ENCODE data around the gene C1orf74. TPM values are rescaled to one million over a fixed set of nuclear protein-coding genes. Genes with fewer than 3 reads are reported as not detected.

Gene C1orf74
- polyA plus RNA-seq, 1 of the 3 experiments (the other 2 are of a cell fraction), result 1.5 TPM

GRCh38 chr1:209767096-209767495 lies 17.3 kb downstream of the C1orf74 start (continued):
- TF ChIP-seq REST (IDR thresholded peaks at IDR 0.05; ENCODE audit: low read depth, low read length) (no peak), SIN3A (IDR thresholded peaks at IDR 0.05; ENCODE audit: borderline replicate concordance, low read depth, low read length) (no peak)

- Histone ChIP-seq H3K9me3 (no peaks in the 10 kb centered on the region), H3K4me3 (ENCODE audit: low read depth in 2 of 2, low read length in 1 of 2) (no peak overlapping the region), H3K27ac (ENCODE audit: low read depth in 2 of 2, low read length in 1 of 2) (no peak overlapping the region), H3K4me2 (no peak overlapping the region), H3K9me2 (no peaks in the 10 kb centered on the region), H3K27me3 (ENCODE audit: insufficient read depth) (no peaks in the 10 kb centered on the region), H3K4me1 (ENCODE audit: control insufficient read depth in 1 of 2, insufficient read depth in 2 of 2, low read depth in 1 of 2, low read length in 1 of 2) (peaks cover 8 to 37% of the 10 kb centered on the region in 2 experiments), H3F3A (replicated peaks; ENCODE audit: insufficient read depth) (peaks cover 29% of the 10 kb centered on the region), H3K79me2 (ENCODE audit: insufficient read depth) (no peaks in the 10 kb centered on the region), H3K36me3 (replicated peaks in 1 of 2; ENCODE audit: control insufficient read depth in 1 of 2, insufficient read depth in 2 of 2, low read length in 1 of 2) (no peaks in the 10 kb centered on the region), H4K20me1 (ENCODE audit: insufficient read depth) (no peaks in the 10 kb centered on the region), H2AFZ (ENCODE audit: low read depth) (no peak overlapping the region), H3K9ac (no peak overlapping the region)
- POLR2A ChIA-PET, result no interaction called here
- no peak for TF ChIP-seq EP300 (IDR thresholded peaks at IDR 0.05; ENCODE audit: borderline replicate concordance in 1 of 2, low read depth in 1 of 2, low read length in 1 of 2)
- no peak for TF ChIP-seq ZBTB33 (IDR thresholded peaks at IDR 0.05; ENCODE audit: borderline replicate concordance, low read depth)
- no peak for TF ChIP-seq FOSL2 (IDR thresholded peaks at IDR 0.05; ENCODE audit: borderline replicate concordance, low read depth)
- no peak for TF ChIP-seq GATA2 (CRISPR knock-in tag; IDR thresholded peaks at IDR 0.05)
- TF ChIP-seq JUND (IDR thresholded peaks at IDR 0.05), result no peak
- TF ChIP-seq CHD2 (IDR thresholded peaks at IDR 0.05; ENCODE audit: low read length, partially characterized antibody), result no peak
- no peak for TF ChIP-seq FOXM1 (IDR thresholded peaks at IDR 0.05; ENCODE audit: low read depth)
- TF ChIP-seq TAF1 (IDR thresholded peaks at IDR 0.05; ENCODE audit: borderline replicate concordance, low read depth, low read length), result no peak
- no peak for TF ChIP-seq SIN3A (IDR thresholded peaks at IDR 0.05; ENCODE audit: borderline replicate concordance, low read depth, low read length)
- WGBS (ENCODE audit: low lambda C conversion rate), result 78% methylated on average over 2 of the region's 2 CpGs
- DNase-seq, result no peak
- CTCF ChIA-PET, result no interaction called here
Observed at GRCh38 chr1:209766051-209766450, 18.3 kb downstream of the C1orf74 start.
